Stimulated activated CD4-positive, alpha-beta T cell treated with anti-CD3 and anti-CD28 coated beads, Interleukin-1b, Interleukin-23, amount 100 ng/mL, for 4 hours (primary cell): ENCODE measurements around the gene COX6B2.
"Not testable (repeated sequence)": the region's sequence is repeated elsewhere in the genome, so short reads cannot be mapped to it uniquely, and the experiment has no call there.

Experiments used
- DNase-seq, 2 donors: peaks; one replicate each; pipeline ENCODE4 v3.0.0-alpha.2; 2020; ENCODE audit warnings: low read depth in 2 of 2

COX6B2 gene

DNA sequence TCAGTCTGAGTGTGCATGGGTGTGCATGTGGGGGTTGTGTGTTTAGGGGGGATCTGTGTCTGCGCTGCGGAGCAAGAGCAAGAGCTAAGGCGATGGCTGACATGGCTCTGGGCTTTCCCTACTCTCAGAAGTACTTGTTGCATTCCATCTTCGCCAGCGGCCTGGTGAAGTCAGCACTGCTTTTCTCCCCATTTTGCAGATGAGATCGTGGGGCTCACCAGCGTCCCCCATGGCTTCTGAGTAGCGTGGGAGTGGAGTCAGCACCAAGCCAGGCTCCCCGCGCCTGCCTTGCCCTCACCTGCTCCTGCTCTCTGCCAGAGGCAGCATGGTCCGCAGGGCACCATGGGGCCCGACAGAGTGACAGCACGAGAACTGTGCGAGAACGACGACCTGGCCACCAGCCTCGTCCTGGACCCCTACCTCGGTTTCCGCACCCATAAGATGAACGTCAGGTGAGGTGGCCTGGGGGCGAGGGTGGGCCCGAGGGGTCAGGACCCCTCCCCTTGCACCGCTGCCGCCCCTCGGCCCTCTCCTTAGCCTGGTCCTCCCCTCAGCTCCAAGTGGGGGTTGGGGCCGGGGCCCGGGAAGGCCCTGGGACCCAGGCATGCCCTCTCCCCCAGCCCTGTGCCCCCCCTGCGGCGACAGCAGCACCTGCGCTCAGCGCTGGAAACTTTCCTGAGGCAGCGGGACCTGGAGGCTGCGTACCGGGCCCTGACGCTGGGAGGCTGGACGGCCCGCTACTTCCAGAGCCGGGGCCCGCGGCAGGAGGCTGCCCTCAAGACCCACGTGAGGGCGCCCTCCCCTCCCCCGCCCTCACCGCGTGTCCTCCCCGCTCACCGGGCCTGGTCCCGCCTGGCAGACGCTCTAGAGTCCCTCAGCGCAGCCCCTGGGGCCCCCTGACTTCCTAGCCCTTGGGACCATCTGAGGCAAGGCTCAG lies 12.7 kb downstream of the COX6B2 start:
- DNase-seq = no peak

GRCh38 chr19:55341171-55341588 lies 13.3 kb downstream of the COX6B2 start:
- peak; percentile 33 to 59 for DNase-seq

- no peak for DNase-seq
These were observed 13.8 kb downstream of the COX6B2 start for GRCh38 chr19:55340784-55341147.

- DNase-seq = no peak
These were observed 14.4 kb downstream of the COX6B2 start for GRCh38 chr19:55339889-55340783.

DNA sequence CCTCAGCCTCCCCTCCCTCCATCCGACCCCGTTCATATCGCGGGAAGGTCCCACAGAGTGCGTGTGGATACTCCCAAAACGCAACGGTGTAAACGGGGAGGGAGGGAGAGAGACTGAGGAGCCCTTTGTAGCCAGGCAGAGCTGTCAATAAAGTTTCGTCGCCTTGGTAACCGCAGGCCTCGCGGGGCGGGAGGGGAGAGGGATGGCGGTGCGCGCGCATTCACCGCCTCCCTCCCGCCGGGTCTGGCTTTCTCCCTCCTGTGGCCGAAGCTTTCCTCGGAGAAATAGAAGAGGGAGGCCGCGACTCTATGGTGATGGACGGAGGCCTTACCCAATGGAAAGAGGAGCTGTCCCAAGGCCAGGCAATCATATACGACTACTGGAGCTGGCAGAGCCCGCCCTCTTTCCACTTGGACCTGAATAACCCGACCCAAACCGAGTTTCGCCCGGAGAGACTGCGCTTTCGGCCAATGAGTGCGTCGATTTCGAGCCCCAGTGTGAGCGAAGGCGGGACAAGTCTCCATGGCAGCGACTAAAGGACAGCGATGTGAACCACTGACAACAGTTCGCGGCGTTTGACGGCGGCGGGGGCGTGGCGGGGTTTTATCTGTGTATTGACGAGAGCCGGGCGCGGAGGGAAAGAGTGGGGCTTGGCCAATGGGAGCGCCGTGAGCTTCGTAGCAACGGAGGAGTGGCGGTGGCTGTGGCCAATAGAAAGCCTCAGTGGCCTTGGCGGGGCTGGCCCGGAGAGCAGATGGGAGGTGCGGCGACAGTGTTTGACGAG lies 15.2 kb downstream of the COX6B2 start, which contains the start of gene KMT5C:
TSS of gene KMT5C (plus strand) at position 772 of the 784 bp plus-strand sequence. CDS start 2,061 bp downstream, outside the sequence.
- peak; percentile 100 for DNase-seq

DNA sequence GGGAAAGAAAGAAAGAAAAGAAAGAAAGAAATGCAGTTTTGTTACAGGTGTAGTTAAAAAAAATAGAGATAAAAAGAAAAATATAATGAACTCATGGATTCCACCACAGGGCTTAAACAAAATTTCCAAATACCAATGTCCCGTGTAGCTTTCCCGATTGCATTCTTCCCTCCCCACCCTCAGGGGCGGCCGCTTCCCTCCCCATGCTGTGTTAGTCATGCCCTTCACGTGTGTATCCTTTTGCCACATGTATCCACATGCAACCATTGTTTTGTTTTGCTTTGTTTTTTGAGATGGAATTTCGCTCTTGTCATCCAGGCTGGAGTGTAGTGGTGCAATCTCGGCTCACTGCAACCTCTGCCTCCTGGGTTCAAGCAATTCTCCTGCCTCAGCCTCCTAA lies 18.4 kb downstream of the COX6B2 start:
- no peak for DNase-seq

DNA sequence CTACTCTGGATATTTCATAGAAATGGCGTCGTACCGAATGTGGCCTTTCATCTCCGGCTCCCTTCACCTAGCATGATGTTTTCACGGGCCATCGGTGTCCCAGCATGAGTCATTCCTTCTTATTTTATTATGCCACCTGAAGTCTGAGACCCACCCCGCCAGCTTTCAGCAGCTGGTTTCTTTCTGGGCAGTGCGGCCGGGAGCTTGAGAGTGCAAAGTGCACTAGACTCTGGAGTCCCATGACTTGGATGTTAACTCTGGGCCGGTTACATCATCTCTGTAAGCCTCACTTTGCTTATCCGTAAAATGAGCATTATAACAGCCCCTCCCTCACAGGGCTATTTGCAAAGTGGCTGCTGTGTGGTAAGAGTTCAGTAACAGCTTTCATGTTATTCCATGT lies 20.6 kb downstream of the COX6B2 start:
- DNase-seq = no peak

GRCh38 chr19:55329791-55330190 lies 24.7 kb downstream of the COX6B2 start:
- not testable (repeated sequence) for DNase-seq

GRCh38 chr19:55328774-55329318 lies 25.7 kb downstream of the COX6B2 start:
- not testable (repeated sequence) for DNase-seq

DNA sequence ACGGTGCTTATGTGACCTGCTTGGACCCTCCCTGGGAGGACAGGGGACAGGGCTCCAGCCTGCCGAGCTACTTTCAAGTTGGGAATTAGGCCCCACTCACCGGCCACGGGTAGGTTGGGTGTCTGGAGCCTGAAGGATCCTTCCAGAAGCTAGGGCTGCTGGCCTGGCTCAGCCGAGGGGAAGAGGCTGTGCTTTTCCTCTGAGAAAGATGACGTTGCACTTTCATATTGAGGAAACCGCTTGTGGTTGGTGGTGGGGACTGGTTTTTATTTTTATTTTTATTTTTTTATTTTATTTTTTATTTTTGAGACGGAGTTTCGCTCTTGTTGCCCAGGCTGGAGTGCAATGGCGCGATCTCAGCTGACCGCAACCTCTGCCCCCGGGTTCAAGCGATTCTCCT lies 29.3 kb downstream of the COX6B2 start, which contains the start of gene TMEM150B:
TSS of gene TMEM150B (minus strand) at position 170 of the 400 bp plus-strand sequence. CDS start 4,305 bp downstream, outside the sequence.
- no peak for DNase-seq

GRCh38 chr19:55324662-55325061 lies 29.9 kb downstream of the COX6B2 start:
- DNase-seq = no peak

GRCh38 chr19:55322204-55322885 lies 32.2 kb downstream of the COX6B2 start:
- no peak for DNase-seq

- DNase-seq = no peak
These were observed 32.9 kb downstream of the COX6B2 start for GRCh38 chr19:55321466-55322137.

DNA sequence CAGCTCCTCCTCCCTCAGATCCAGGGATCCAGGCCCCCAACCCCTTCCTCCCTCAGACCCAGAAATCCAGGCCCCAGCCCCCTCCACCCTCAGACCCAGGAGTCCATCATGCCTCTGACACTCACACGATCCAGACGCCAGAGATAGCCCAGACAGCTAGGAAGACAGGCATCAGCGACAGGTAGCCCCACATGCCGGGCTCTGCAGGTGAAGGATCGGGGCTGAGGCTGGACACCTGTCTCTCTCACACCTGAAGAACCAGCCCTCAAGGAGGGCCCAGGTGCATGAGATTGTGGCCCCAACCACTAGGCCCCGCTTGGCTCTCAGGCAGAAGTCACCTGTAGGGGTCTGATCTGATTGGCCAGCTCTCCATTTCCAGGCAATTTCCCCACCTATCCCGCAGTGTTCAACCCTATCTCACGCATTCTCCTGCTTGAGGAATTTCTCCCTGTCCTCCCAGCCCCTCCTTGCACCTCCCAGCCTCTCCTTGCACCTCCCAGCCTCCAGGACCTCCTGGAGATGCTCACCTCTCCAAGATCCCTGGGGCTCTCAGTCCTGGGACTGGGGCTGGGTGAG lies 33.6 kb downstream of the COX6B2 start:
- no peak for DNase-seq

- no peak for DNase-seq
These were observed 34.7 kb downstream of the COX6B2 start for GRCh38 chr19:55319785-55320184.

GRCh38 chr19:55316646-55317045 lies 37.9 kb downstream of the COX6B2 start:
- no peak for DNase-seq

GRCh38 chr19:55315956-55316525 lies 38.5 kb downstream of the COX6B2 start:
- no peak for DNase-seq

DNA sequence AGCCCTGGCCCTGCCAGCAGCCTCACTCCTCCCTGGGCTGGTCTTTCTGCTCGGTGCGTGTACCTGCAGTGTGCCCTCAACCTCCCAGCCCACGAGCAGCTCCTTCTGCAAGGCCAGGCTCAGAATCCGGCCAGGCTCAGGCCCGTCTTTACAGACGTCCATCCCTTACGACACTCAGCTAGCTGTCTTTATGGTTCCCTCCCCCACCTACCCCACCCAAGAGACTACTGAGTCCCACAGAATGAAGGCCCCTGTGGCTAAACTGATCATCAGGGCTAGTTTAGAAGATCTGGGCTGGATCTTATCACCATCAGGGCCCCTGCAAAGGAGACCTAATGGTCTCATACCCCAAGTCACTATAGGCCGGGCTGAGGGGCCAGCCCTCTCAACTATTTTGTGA lies 40.1 kb downstream of the COX6B2 start:
- DNase-seq = no peak
